ENCODE data around the gene SP140.
A peak's percentile ranks its signal among the peaks of the same experiment; 100 is the strongest.
"Not testable (repeated sequence)": the region's sequence is repeated elsewhere in the genome, so short reads cannot be mapped to it uniquely, and the experiment has no call there.

SP140 gene

GRCh38 chr2:230327418-230328154 lies 102.0 kb downstream of the SP140 start:
- no peak for DNase-seq

DNA sequence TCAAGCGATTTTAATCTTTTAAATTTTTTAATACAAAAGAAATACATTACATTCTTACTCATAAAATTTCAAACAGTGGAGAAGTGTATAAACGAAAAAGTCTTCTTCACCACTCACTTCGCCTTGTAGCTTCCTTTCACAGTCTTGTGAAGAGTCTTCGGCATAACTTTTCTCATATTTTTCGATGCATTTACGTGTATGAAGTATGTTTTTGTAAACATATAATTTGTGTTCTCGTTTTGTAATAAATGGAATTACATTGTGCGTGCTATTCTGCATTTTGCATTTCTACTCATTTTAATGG lies 102.6 kb downstream of the SP140 start:
- DNase-seq, result no peak

DNA sequence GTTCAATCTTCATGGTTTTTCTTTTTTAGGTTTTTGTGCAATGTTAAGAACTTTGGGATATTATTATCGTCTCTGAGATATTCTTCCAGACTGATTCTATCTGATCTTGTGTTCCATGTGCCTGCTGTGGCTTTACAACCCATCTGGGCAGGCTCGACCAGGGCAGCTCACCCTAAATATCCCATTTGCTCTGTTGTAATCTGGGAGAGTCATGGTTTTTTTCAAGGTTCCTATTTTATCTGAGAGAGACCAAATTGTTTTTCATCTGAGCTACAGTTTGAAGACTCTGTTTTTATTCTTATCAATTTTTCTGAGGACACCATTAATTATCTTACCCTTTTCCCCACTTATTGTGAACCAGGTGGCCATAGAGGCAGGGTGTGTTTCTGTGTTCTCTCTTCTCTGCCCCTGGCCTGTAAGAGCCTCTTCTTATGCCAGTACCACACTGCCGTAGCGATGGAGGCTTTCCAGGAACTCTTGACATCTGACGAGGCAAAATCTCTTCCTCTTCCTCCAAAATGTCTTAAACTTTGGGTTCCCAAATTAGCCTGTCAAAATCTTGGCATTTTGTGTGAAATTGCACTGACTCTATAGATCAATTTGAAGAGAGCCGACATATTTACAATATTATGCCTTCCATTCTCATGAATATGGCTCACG lies 104.5 kb downstream of the SP140 start:
- no peak for DNase-seq

GRCh38 chr2:230330725-230331124 lies 105.2 kb downstream of the SP140 start:
- no peak for DNase-seq

GRCh38 chr2:230335461-230335863 lies 109.9 kb downstream of the SP140 start:
- no peak for DNase-seq

DNA sequence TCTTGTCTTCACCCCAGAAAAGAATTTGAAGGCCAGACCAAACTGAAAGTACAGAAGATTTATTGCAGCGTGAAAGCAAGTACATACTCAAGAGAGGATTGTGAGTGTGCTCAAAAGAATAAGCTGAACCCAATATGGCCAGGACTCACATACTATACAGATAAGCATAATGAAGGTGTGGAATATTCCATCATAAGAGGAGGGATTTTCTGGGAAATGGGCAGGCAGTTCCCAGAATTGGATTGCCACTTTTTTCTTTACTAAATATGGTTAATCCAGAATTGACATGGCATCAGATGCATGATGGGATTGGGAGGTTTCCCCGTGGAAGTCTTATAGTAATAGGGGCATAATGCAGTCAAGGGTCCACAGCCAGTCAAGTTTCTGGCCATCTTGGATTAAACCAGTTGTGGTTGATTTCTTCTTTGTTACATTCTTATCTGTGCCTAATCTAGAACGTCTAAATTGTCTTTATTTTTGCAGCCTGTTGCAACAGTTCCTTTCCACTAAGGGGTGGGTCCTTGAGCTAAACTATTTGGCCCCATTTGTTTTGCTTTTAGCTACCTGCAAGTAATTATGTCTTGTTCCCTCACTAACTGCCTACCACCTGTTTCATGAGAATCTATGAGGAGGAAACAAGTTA lies 110.4 kb downstream of the SP140 start:
- no peak for DNase-seq

DNA sequence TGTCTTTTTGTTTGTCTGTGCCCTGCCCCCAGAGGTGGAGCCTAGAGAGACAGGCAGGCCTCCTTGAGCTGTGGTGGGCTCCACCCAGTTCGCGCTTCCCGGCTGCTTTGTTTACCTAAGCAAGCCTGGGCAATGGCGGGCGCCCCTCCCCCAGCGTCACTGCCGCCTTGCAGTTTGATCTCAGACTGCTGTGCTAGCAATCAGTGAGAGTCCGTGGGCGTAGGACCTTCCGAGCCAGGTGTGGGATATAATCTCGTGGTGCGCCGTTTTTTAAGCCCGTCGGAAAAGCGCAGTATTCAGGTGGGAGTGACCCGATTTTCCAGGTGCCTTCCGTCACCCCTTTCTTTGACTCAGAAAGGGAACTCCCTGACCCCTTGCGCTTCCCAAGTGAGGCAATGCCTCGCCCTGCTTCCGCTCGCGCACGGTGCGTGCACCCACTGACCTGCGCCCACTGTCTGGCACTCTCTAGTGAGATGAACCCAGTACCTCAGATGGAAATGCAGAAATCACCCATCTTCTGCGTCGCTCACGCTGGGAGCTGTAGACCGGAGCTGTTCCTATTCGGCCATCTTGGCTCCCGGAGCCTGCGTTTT lies 116.5 kb downstream of the SP140 start:
- not testable (repeated sequence) for DNase-seq

- DNase-seq, result not testable (repeated sequence)
Observed at GRCh38 chr2:230343041-230343624, 117.6 kb downstream of the SP140 start.

DNA sequence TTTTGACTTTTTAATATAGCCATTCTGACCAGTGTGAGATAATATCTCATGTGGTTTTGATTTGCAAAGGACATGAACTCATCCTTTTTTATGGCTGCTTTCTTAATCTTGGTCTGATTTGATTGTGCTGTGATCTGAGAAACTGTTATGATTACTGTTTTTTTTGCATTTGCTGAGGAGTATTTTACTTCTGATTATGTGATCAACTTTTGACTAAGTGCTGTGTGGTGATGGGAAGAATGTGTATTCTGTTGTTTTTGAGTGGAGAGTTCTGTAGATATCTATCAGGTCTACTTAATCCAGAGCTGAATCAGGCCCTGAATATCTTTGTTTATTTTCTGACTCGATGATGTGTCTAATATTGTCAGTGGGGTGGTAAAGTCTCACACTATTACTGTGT lies 118.2 kb downstream of the SP140 start:
- no peak for DNase-seq

DNA sequence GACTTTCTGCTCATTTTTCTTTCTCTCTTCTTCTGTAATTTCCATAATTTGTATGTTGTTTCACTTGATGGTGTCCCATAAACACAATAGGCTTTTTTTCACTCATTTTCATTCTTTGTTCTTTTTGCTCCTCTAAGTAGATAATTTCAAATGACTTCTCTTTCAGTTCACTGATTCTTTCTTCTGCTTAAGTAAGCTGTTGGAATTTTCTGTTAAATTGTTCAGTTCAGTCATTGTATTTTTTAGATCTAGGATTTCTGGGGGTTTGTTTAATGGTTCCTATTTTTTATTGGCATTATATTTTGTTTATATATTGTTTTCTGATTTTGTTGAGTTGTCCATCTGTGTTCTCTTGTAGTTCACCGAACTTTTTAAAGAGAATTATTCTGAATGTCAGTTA lies 120.9 kb downstream of the SP140 start:
- DNase-seq, result no peak

DNA sequence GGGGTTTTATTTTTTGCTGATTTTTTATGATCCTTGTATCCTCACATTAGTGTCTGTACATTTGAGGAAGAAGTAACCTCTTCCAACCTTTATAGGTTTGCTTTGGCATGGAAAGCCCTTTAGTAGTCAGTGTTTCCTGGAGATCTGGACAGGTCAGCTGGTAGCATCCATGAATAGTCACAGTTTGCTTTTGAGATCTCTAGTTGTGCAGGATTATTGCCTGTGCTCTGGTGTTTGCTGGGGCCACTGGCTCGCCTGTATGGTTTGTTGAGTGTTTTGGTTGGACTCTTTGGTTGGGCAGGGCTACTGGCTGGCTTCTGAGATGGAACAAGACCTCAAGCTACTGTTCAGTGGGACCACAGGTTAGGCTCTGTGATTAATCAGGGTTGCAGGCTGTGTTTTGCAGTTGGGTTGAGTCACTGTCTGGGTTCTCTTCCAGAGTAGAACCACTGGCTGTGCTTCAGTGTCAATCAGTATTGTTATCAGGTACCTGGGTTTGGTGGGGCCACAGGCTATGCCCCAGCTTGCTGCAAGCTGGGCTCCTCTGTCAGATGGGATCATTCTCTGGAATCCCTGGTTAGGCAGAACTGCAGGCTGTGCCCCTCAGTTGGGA lies 121.5 kb downstream of the SP140 start:
- DNase-seq, result no peak

DNA sequence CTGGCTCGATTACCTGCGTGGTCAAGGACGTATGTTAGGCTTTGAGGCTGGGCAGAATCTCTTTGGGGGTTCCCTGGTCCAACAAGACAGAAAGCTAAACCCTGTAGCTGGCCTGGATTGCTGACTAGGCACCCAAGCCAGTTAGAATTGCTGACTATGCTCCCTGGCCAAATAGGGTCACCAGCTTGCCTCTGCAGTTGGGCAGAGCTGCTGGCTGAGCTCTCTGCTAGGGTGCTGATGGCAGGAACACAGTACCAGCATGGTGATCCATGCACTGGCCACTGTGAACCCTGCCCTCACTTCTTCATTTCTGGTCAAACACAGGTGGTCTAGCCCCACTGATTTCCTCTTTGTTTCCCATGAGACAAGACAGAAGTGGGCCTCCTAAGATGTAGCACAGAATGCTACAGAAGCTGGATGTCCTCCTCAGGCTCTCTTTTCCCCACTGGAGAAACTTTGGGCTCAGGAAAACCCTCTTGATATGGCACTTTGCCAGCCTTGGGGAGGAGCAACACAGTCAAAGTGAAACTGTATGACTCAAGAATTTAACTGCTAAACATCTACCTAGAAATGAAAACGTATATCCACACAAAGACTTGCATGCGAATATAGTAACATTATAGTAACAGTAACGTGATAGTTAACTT lies 122.2 kb downstream of the SP140 start:
- peak in 1 of 2 experiments; percentile 30 for DNase-seq

DNA sequence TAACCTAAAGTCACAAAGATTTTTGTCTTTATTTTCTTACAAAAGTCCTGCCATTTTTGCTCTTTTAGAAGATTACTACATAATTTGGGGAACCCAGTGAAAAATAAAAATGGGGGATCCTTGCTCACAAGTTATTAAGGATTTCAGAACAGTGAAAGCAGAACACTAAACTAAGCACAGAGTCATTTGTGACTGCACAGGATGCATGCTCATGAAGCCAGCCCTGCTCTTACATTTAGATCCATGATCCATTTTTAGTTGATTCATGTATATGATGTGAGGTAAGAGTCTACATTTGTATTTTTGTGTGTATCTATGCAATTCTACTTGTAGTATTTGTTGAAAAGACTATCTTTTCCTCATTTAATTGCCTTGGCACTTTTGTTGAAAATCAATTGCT lies 123.3 kb downstream of the SP140 start:
- no peak for DNase-seq

DNA sequence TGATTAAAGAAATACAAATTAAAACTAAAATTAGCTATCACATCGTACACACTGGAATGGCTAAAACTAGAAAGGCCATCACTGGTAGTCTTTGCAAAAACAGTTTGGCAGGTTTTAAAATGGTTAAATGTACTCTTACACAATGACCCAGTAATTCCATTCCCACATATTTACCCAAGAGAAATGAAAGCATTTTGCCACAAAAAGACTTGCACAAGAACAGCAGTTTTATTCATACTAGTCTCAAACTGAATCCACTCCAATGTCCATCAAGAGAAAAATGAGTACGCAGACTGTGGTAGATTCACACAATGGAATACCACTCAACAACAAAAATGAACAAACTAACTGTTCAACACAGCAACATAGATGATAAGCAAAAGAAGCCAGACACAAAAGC lies 130.5 kb downstream of the SP140 start:
- DNase-seq, result no peak

- no peak for DNase-seq
Observed at GRCh38 chr2:230358305-230358704, 132.8 kb downstream of the SP140 start.

- DNase-seq, result no peak
Observed at GRCh38 chr2:230360028-230360427, 134.5 kb downstream of the SP140 start.

DNA sequence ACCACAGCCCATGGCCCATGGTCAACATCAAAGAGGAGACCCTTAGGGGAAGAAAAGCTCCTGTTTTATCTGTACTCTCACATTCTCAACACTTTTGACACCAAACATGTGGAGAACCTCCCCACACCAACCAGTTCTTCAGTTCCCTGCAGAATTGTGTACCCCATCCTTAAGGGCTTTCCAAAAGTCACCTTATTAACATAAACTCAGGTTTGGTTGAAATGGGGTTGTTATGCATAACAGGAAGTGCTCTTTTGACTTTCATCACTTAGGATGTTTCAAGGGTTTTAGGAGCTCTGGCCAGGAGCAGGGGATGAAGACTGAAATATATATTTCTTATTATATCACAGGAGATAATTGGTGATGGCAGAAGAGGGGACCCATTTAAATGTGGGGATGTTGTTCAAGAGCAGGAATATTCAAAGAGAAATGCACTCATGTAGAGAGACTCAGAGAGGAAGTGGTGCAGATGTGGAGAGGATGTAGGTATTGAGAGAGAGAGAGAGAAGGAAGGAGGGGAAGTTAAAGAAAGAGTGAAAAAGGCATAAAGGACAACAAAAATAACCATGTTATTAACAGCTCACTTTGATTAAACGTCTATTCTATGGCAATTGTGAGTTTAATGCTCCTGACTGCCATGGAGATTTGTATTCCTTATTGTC lies 136.6 kb downstream of the SP140 start:
- DNase-seq, result no peak

Data from activated CD4-positive, alpha-beta T cell treated with anti-CD3 and anti-CD28 coated beads, Interleukin-2, amount 50 U/mL, for 4 hours (primary cell).